Left ventricle myocardium superior (tissue), 1 donor: ENCODE measurements around the gene GPR142. TPM values are rescaled to one million over a fixed set of nuclear protein-coding genes. Genes with fewer than 3 reads are reported as not detected.

ENCODE experiments used
- ATAC-seq: fragments of 200-7000 bp; cut with Tn5 transposase; one replicate; pipeline ENCODE4 v1.9.1; 2020; ENCODE audit warnings: mild to moderate bottlenecking, moderate library complexity
- DNase-seq: peaks from one replicate; pipeline ENCODE4 v3.0.0-alpha.2; 2020
- intact Hi-C: fragments of 100-400 bp; cut with micrococcal nuclease; formaldehyde crosslinking; loops from one replicate; pipeline ENCODE4 v1.11.0; 2022
- long read RNA-seq: library from polyadenylated mRNA; unstranded; transcript quantifications from one replicate; pipeline ENCODE4 v2.0.0, GENCODE V29; 2021
- total RNA-seq: library from RNA; stranded (reverse); fragmentation: NEBNext Ultra II Directional; extraction: Animal tissue kit (Norgen Biotek cat#: 25700); gene quantifications from one replicate; pipeline ENCODE4 v1.2.1, GENCODE V29; 2021
- donor health status: DM: no; HTN: yes; CAD: no; lungs with severe emphysema.

Gene GPR142
- 0.15 TPM for total RNA-seq
- long read RNA-seq: 0 reads

GRCh38 chr17:74367206-74367605 lies at the start of gene GPR142:
GPR142 (plus strand) TSS chr17:74367506; CDS start chr17:74369541, 2,035 bp downstream.
- DNase-seq (no peak), ATAC-seq (no peak)
- intact Hi-C loops: no loop called here

- DNase-seq (no peak), ATAC-seq (no peak)
- intact Hi-C loops: no loop called here
Measured at GRCh38 chr17:74318391-74318790, 48.9 kb upstream of the GPR142 start.

GRCh38 chr17:74324521-74324920 lies 42.8 kb upstream of the GPR142 start:
- DNase-seq (no peak), ATAC-seq (no peak)
- intact Hi-C loops: no loop called here

- intact Hi-C loops: no loop called here
- no peak for DNase-seq
- peak; percentile 57 for ATAC-seq
Measured at GRCh38 chr17:74325376-74325742, 41.9 kb upstream of the GPR142 start.

- DNase-seq: peak; percentile 73
- intact Hi-C loops: no loop called here
- ATAC-seq: peak; percentile 93
Measured at GRCh38 chr17:74325743-74326379, 41.4 kb upstream of the GPR142 start, which contains the start of gene KIF19. KIF19 (plus strand) TSS chr17:74326226; CDS start chr17:74326350, 124 bp downstream.

GRCh38 chr17:74326506-74326905 lies 40.8 kb upstream of the GPR142 start:
- ATAC-seq: no peak
- DNase-seq: no peak
- intact Hi-C loops: no loop called here

GRCh38 chr17:74328487-74328886 lies 38.8 kb upstream of the GPR142 start:
- intact Hi-C loops: no loop called here
- ATAC-seq: no peak
- no peak for DNase-seq

- DNase-seq (no peak), ATAC-seq (no peak)
- intact Hi-C loops: no loop called here
Measured at GRCh38 chr17:74329378-74329777, 37.9 kb upstream of the GPR142 start.

- intact Hi-C loops: no loop called here
- no peak for DNase-seq
- no peak for ATAC-seq
Measured at GRCh38 chr17:74330446-74330845, 36.9 kb upstream of the GPR142 start.

- DNase-seq: no peak
- no peak for ATAC-seq
- intact Hi-C loops: no loop called here
Measured at GRCh38 chr17:74332017-74332650, 35.2 kb upstream of the GPR142 start.

- DNase-seq (no peak), ATAC-seq (no peak)
- intact Hi-C loops: no loop called here
Measured at GRCh38 chr17:74332763-74333283, 34.5 kb upstream of the GPR142 start.

GRCh38 chr17:74334393-74335039 lies 32.8 kb upstream of the GPR142 start:
- intact Hi-C loops: no loop called here
- DNase-seq: no peak
- ATAC-seq: no peak

- ATAC-seq: no peak
Measured at GRCh38 chr17:74335529-74336062, 31.7 kb upstream of the GPR142 start.

GRCh38 chr17:74336307-74336706 lies 31.0 kb upstream of the GPR142 start:
- intact Hi-C loops: no loop called here
- no peak for ATAC-seq
- no peak for DNase-seq

More at GRCh38 chr17:74335529-74336062, 31.7 kb upstream of the GPR142 start:
- intact Hi-C loops: no loop called here
- no peak for DNase-seq

GRCh38 chr17:74337834-74338500 lies 29.3 kb upstream of the GPR142 start:
- no peak for ATAC-seq
- intact Hi-C loops: no loop called here
- no peak for DNase-seq

- intact Hi-C loops: no loop called here
- no peak for ATAC-seq
Measured at GRCh38 chr17:74339537-74340195, 27.6 kb upstream of the GPR142 start.

GRCh38 chr17:74340470-74341023 lies 26.8 kb upstream of the GPR142 start:
- ATAC-seq (no peak), DNase-seq (no peak)
- intact Hi-C loops: no loop called here

More at GRCh38 chr17:74339537-74340195, 27.6 kb upstream of the GPR142 start:
- DNase-seq: no peak

- no peak for DNase-seq
- ATAC-seq: no peak
- intact Hi-C loops: no loop called here
Measured at GRCh38 chr17:74342224-74342623, 25.1 kb upstream of the GPR142 start.

- intact Hi-C loops: no loop called here
- DNase-seq (no peak), ATAC-seq (no peak)
Measured at GRCh38 chr17:74343121-74343520, 24.2 kb upstream of the GPR142 start.
